Measurements from ENCODE around the gene ABCC1. TPM values are rescaled to one million over a fixed set of nuclear protein-coding genes. Genes with fewer than 3 reads are reported as not detected.

The ABCC1 gene
- total RNA-seq, 1 experiment from 2014 or later = 25.0 TPM

GRCh38 chr16:15976929-15977637 is 27.7 kb downstream of the ABCC1 start:
- ChIA-PET CTCF (no interaction called here), POLR2A (ENCODE audit: low non-redundant PET) (no interaction called here)
- TF ChIP-seq CTCF (conservative IDR thresholded peaks at IDR 0.05; ENCODE audit: low read depth, low read length) (no peak), EZH2 (IDR thresholded peaks at IDR 0.05; ENCODE audit: borderline replicate concordance, low read depth, low read length, poor library complexity, severe bottlenecking) (no peak)
- intact Hi-C loops (cut with micrococcal nuclease; ENCODE audit: unreplicated experiment) = no loop called here
- no peaks in the 10 kb centered on the region for H3K27me3 ChIP-seq (replicated peaks; ENCODE audit: insufficient read depth, low read depth, low read length, poor library complexity)
- no peak overlapping the region for H3K4me3 ChIP-seq (ENCODE audit: low read depth, low read length, poor library complexity, severe bottlenecking)
- no peaks in the 10 kb centered on the region for H3K36me3 ChIP-seq (ENCODE audit: insufficient read depth, low read length, poor library complexity, severe bottlenecking)
- BruUV-seq (replicated peaks) = no TSS peak
- DNase-seq (ENCODE audit: low spot score) = no peak
- no peaks in the 10 kb centered on the region for H3K4me1 ChIP-seq (ENCODE audit: insufficient read depth, low read length, poor library complexity, severe bottlenecking)
- no peak overlapping the region for H3K27ac ChIP-seq (ENCODE audit: low read depth, low read length, poor library complexity, severe bottlenecking)
- H3K9me3 ChIP-seq (ENCODE audit: low read depth, low read length, poor library complexity, severe bottlenecking) = peaks cover 13% of the 10 kb centered on the region

- H3K4me1 ChIP-seq (ENCODE audit: insufficient read depth, low read length, poor library complexity, severe bottlenecking) = no peaks in the 10 kb centered on the region
- H3K27me3 ChIP-seq (replicated peaks; ENCODE audit: insufficient read depth, low read depth, low read length, poor library complexity) = no peaks in the 10 kb centered on the region
- ChIA-PET POLR2A (ENCODE audit: low non-redundant PET) (no interaction called here), CTCF (no interaction called here)
- H3K9me3 ChIP-seq (ENCODE audit: low read depth, low read length, poor library complexity, severe bottlenecking) = peaks cover 8% of the 10 kb centered on the region
- no peaks in the 10 kb centered on the region for H3K36me3 ChIP-seq (ENCODE audit: insufficient read depth, low read length, poor library complexity, severe bottlenecking)
- H3K4me3 ChIP-seq (ENCODE audit: low read depth, low read length, poor library complexity, severe bottlenecking) = no peak overlapping the region
- intact Hi-C loops (cut with micrococcal nuclease; ENCODE audit: unreplicated experiment) = no loop called here
- H3K27ac ChIP-seq (ENCODE audit: low read depth, low read length, poor library complexity, severe bottlenecking) = no peak overlapping the region
- DNase-seq (ENCODE audit: low spot score) = no peak
- no peak for TF ChIP-seq CTCF (conservative IDR thresholded peaks at IDR 0.05; ENCODE audit: low read depth, low read length)
- no peak for TF ChIP-seq EZH2 (IDR thresholded peaks at IDR 0.05; ENCODE audit: borderline replicate concordance, low read depth, low read length, poor library complexity, severe bottlenecking)
- no TSS peak for BruUV-seq (replicated peaks)
Observed at GRCh38 chr16:15979801-15980200, 30.4 kb downstream of the ABCC1 start.

- CTCF ChIA-PET = no interaction called here
- H3K4me3 ChIP-seq (ENCODE audit: low read depth, low read length, poor library complexity, severe bottlenecking) = no peak overlapping the region
Observed at GRCh38 chr16:15980329-15980728, 30.9 kb downstream of the ABCC1 start.

More at GRCh38 chr16:15980329-15980728, 30.9 kb downstream of the ABCC1 start:
- POLR2A ChIA-PET (ENCODE audit: low non-redundant PET) = no interaction called here
- no peaks in the 10 kb centered on the region for H3K4me1 ChIP-seq (ENCODE audit: insufficient read depth, low read length, poor library complexity, severe bottlenecking)
- H3K36me3 ChIP-seq (ENCODE audit: insufficient read depth, low read length, poor library complexity, severe bottlenecking) = no peaks in the 10 kb centered on the region
- TF ChIP-seq EZH2 (IDR thresholded peaks at IDR 0.05; ENCODE audit: borderline replicate concordance, low read depth, low read length, poor library complexity, severe bottlenecking) (no peak), CTCF (conservative IDR thresholded peaks at IDR 0.05; ENCODE audit: low read depth, low read length) (no peak)
- no peak overlapping the region for H3K27ac ChIP-seq (ENCODE audit: low read depth, low read length, poor library complexity, severe bottlenecking)
- no peak for DNase-seq (ENCODE audit: low spot score)
- peaks cover 8% of the 10 kb centered on the region for H3K9me3 ChIP-seq (ENCODE audit: low read depth, low read length, poor library complexity, severe bottlenecking)
- intact Hi-C loops (cut with micrococcal nuclease; ENCODE audit: unreplicated experiment) = no loop called here
- BruUV-seq (replicated peaks) = no TSS peak
- no peaks in the 10 kb centered on the region for H3K27me3 ChIP-seq (replicated peaks; ENCODE audit: insufficient read depth, low read depth, low read length, poor library complexity)
